ENCODE measurements around the gene MED9.

MED9 gene

DNA sequence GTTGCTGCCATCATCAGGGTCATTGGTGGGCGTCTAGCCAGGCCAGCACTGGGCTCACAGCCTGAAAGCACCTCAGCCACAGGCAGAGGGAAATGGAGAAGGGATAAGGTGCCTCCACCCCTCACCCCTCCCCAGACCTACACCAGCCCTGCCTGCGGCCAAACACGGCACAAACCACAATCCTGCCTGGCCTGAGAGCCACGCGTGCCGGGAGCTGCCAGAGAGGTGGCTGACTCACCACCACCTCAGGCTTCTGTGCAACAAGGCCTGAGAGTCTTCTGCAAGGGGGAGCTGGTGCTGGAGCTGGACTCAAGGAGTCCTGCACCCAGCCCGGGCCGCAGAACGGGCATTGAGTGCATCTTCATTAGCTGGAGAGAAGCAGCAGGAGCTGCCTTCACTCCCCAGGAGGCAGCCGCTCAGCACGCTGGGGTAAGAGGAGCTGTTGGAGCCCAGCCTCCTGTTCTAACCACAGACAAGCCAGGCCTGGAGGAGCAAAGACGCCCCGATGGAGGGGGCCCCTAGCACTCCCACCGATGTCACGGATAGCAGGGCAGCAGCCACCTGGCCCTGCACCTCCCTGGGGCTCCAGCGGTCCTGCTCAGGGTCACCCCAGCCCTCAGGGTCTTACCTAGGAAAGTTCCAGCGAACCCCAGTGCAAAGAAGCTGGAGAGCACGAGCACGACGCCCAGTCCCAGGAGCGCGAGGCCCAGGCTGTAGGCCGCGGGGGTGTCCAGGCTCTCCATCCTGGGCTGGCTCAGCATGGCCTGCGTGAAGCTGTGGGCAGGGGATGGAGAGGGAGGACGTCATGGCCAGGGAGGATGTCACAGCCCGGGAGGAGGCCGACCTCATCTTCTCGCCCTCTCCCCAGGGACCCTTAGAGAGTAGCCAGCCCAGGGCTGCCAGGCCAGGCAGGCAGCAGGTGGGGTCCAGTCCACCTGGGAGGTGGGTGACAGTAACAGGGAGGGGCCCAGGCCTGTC, 35.4 kb downstream of the MED9 start:
- Mint-ChIP-seq H3K9me3 (no peaks in the 10 kb centered on the region), H3K27me3 (no peaks in the 10 kb centered on the region), H3K4me3 (no peak overlapping the region), H3K4me1 (peaks cover 26% of the 10 kb centered on the region), H3K27ac (peak overlapping the region in 1 of 2 donors; percentile 84)
- no peak for ATAC-seq
- DNase-seq: no peak

DNA sequence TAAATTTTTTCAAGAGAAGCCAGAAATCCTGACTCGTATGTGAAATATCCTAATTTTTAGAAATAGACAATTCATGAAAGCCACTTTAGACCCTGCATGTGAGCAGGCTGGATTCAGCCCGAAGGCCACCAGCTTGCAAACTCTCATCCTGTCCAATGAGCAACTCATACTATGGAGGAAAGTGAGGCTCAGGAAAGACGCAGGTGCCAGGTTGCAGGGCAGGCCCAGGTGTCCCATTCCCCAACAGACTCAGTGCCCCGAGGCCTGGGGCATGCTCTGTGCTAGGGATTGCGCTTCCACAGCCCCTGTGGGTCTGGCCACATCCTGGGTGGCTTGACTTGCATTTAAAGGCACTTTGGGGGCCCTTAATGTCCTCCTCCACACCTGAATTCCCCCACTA, 36.1 kb downstream of the MED9 start:
- Mint-ChIP-seq H3K27me3 (no peaks in the 10 kb centered on the region), H3K4me3 (no peak overlapping the region), H3K4me1 (peaks cover 28% of the 10 kb centered on the region), H3K9me3 (no peaks in the 10 kb centered on the region), H3K27ac (no peak overlapping the region)
- ATAC-seq (no peak), DNase-seq (no peak)

DNA sequence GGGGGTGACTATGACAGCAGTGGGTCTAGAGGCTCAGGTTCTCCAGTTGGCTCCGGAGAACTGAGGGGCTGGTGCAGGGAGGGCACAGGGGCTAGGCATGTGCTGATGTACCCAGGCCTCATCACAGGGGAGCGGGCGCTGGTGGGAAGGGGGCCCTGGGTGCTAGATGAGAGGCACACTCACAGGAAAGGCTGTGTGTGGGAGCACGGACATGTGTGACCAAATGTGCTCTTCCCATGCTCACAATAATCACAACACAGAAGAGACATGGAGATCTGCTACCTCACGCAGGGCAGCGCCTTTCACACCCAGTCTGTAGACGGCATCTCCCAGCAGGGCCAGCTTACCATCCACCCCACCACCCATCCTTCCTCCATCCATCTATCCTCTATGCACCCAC, 36.8 kb downstream of the MED9 start:
- no peak for DNase-seq
- no peak overlapping the region for H3K27ac Mint-ChIP-seq

DNA sequence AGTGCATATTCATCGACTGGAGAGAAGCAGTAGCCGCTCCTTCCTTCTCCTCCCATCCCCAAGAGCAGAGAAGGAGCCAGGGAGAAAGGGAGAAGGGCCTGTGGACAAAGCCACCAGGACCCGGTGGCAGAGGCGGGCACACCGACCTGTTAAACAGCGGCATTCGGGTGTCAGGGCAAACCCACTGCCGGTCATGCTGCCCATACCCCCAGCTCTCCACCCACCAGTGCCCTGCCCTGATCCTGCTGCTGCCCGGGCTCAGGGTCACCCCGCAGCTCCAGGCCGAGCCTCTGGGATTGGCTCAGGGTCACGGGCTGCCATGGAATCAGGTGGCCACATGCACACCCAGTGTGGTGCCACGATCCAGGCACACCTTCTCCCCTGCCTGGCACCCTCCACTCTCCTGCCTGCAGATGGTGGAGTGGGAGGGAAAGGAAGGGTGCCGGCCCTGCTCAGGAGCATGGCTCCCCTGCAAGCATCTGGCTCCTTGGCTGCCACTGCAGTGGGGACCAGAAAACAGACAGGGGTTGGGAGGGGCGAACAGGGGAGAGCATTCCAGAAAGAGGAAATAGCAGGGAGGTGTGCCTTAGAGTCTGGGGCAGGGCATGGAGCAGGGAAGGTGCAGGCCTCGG, 37.7 kb downstream of the MED9 start:
- no peak for DNase-seq
- Mint-ChIP-seq H3K27me3 (no peaks in the 10 kb centered on the region), H3K9me3 (no peaks in the 10 kb centered on the region), H3K4me1 (peaks cover 28% of the 10 kb centered on the region), H3K27ac (no peak overlapping the region), H3K4me3 (no peak overlapping the region)
- no peak for ATAC-seq

More for the DNA sequence above, 36.8 kb downstream of the MED9 start:
- peaks cover 28% of the 10 kb centered on the region for H3K4me1 Mint-ChIP-seq
- H3K9me3 Mint-ChIP-seq: no peaks in the 10 kb centered on the region
- no peak for ATAC-seq
- H3K27me3 Mint-ChIP-seq: no peaks in the 10 kb centered on the region
- H3K4me3 Mint-ChIP-seq: no peak overlapping the region

DNA sequence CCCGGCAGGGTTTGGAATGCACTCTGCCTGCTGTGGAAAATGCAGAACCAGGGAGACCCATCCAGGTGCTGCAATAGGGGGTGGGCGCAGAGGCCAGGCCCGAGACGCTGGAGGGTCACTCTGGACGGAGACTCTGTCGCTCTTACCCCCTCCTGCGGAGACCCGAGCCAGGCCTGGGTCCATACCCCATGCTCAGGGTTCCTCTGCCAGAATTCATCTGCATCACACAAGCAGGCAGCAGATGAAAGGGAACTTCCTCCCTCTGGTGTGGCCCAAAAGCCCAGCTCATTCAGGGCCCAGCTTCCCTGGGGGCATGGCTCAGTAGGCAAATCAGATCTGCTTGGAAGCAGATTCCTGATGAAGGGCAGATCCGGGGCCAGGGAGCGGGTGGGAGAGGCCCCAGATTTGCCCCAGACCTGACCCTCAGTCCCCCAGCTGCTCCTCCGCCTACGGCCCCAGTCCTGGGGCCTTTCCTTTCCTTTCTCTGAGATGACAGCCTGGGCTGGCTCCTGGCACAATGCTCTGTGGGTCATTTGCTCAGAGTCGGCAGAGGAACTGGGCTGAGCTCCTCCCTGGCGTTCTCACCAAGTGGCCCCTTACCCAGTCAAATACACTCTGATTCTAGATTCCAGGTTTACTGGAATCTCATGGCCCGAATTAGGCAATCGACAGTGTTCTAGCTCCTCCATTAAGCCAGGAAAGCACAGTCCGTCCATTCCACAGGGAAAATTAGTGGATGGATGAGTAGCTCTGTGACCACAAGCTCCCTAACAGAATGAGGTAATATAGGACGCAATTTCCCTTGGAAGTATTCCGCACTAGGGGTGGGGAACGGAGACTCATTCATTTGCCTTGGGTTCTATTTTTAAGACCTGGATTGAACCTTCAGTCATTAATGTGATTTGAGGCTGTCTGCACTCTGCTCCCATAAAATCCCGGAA, 38.5 kb downstream of the MED9 start:
- Mint-ChIP-seq H3K9me3 (no peaks in the 10 kb centered on the region), H3K27ac (no peak overlapping the region), H3K4me1 (peaks cover 28% of the 10 kb centered on the region), H3K27me3 (no peaks in the 10 kb centered on the region), H3K4me3 (no peak overlapping the region)
- no peak for ATAC-seq
- DNase-seq: no peak

DNA sequence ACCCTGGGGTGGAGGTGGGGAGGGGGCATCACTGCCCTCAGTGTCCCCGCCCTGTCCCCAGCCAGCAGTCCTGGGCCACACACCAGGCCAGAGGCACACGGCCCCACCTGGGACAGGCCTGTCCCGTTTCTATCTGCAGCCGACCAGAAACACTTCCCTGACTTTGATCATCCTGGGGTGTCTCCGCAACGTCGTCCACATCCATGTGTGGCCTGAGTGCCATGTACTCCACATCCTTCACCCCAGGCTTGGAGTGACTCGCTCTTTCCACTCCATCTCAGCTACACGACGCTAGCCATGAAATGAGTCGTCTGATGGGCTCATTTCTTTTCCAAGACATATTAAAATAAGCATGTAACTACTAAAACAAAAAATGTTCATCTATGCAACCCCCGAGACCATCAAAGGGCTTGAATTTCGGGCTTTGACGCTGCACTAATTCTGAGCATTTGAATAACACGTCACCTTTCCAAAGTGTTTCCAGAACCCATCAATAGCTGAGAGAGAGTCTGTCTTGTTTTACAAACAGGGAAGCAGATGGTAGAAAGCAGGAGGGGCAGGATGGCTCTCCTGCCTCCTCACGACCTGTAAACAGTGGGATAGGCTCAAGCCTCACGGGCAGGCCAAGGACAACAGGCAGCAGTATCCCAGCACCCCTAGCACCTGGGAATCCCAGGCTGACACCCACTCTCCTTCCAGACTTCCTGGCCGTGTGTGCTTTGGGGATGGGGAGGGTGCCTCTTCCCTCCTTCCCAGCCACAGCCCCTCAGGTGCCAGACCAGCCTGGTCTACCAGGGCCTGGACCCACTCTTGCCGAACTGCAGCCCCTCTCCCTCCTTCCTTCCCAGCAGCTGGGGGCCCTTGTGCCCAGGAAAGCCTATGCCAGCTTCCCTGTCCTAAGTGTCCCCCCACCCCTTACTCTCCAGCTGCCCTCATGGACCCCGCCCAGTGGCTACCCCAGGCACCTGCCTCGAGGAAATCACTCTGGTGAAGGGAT, 39.4 kb downstream of the MED9 start:
- Mint-ChIP-seq H3K9me3 (no peaks in the 10 kb centered on the region), H3K27me3 (no peaks in the 10 kb centered on the region), H3K4me3 (no peak overlapping the region), H3K27ac (peak overlapping the region in 1 of 2 donors; percentile 87), H3K4me1 (peaks cover 18% of the 10 kb centered on the region)
- ATAC-seq (no peak), DNase-seq (no peak)

DNA sequence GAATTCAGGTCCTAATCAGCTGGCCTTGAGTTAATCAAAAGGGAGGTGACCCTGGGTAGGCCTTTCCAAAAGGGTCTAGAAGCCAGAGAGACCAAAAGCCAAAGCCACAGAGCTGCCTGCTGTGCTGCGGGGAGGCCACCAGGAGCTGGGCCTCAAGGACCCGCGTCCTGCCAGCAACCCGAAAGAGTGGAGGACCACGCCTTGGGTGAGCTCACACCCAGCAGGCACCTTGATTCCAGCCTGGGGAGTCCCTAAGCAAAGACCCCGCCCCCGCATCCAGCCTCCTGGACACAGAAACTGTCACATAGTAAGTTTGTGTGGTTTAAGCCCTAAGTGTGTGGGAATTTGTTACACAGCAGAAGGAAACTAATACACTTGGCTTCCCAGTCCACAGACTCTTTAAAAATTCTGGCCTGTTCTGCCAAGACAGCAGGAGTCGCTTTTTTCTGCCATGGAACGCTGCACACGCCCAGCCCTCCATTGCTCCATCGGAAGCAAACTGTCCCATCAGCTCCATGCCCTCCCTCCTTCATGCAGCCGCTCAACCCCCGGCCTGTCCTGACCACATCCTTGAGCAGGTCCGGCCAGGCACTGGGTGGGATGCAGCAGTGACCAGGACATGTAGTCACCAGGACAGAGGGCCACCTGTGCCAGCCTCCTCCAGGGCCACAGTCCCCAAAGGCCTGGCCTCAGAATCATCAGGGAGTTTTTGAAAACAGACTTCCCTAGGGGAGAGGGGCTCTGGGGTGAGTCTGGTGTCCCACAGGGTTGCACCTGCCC, 40.3 kb downstream of the MED9 start:
- no peaks in the 10 kb centered on the region for H3K27me3 Mint-ChIP-seq
- H3K27ac Mint-ChIP-seq: peak overlapping the region in 1 of 2 donors; percentile 87

DNA sequence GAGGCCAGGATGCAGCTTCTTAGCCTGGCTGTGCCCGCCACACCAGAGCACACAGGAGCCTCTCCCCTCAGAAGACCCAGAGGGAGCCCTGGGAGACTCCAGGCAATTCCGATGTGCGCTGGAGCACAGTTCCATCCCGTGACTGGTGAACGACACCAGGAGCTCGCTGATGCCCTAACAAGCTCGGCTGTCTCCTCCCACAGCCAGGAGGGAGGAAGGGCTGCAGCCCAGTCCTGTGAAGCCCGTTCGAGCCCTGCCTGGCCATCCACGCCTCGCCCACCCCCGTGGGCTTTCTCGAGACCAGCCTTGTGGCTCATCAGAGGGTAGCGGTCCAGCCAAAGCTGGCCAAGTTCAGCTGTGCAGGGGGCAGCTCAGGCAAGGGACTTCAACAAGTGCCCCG, 41.2 kb downstream of the MED9 start:
- ATAC-seq (no peak), DNase-seq (no peak)
- Mint-ChIP-seq H3K4me1 (peaks cover 17% of the 10 kb centered on the region), H3K9me3 (no peaks in the 10 kb centered on the region), H3K4me3 (no peak overlapping the region), H3K27me3 (no peaks in the 10 kb centered on the region), H3K27ac (no peak overlapping the region)

More for the DNA sequence above, 40.3 kb downstream of the MED9 start:
- H3K4me3 Mint-ChIP-seq: no peak overlapping the region
- no peaks in the 10 kb centered on the region for H3K9me3 Mint-ChIP-seq
- no peak for DNase-seq
- H3K4me1 Mint-ChIP-seq: peaks cover 17% of the 10 kb centered on the region
- ATAC-seq: no peak

DNA sequence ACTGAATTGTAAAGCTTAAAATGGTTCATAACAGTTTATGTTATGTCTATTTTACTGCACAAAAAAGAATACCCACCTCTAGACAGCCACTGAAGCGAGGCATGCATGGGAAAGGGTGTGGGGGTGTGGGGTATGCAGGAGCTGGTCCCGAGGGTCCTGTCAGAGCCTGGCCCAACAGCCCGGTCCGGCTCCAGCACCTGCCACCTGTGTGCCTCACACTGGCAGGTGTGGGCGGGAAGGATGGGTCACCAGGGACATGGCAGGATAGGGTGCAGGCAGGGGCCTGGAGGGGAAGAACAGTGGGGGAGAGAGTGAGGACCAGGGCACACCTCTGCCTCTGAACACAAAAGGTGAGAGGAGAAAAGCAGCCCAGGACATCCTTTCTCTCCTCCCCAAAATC, 42.2 kb downstream of the MED9 start:
- H3K4me1 Mint-ChIP-seq: peaks cover 17% of the 10 kb centered on the region
- DNase-seq (no peak), ATAC-seq (no peak)
- H3K27me3 Mint-ChIP-seq: no peaks in the 10 kb centered on the region
- H3K27ac Mint-ChIP-seq: no peak overlapping the region
- no peak overlapping the region for H3K4me3 Mint-ChIP-seq
- no peaks in the 10 kb centered on the region for H3K9me3 Mint-ChIP-seq

DNA sequence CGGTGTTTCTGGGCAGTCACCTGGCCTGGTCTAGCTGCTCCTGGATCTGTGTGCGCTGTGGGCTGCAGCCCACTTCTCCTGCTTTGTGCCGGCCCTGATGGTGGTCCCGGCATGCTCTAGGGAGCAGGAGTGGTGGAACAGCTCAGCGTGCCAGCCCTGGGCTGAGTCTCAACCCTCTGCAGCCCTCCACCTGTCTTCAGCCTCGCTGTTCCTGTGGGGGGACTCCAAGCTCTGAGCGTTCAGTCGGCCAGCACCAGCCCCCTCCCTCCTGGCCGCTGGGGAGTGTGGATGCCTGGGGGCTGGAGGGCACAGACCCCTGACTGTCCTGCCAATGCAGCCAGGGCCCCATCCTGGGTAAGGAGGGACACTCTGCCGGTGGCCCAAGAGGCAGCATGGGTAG, 43.1 kb downstream of the MED9 start:
- H3K27ac Mint-ChIP-seq: no peak overlapping the region
- no peaks in the 10 kb centered on the region for H3K27me3 Mint-ChIP-seq
- H3K4me1 Mint-ChIP-seq: peaks cover 17% of the 10 kb centered on the region
- no peak overlapping the region for H3K4me3 Mint-ChIP-seq
- no peaks in the 10 kb centered on the region for H3K9me3 Mint-ChIP-seq
- no peak for DNase-seq
- no peak for ATAC-seq

DNA sequence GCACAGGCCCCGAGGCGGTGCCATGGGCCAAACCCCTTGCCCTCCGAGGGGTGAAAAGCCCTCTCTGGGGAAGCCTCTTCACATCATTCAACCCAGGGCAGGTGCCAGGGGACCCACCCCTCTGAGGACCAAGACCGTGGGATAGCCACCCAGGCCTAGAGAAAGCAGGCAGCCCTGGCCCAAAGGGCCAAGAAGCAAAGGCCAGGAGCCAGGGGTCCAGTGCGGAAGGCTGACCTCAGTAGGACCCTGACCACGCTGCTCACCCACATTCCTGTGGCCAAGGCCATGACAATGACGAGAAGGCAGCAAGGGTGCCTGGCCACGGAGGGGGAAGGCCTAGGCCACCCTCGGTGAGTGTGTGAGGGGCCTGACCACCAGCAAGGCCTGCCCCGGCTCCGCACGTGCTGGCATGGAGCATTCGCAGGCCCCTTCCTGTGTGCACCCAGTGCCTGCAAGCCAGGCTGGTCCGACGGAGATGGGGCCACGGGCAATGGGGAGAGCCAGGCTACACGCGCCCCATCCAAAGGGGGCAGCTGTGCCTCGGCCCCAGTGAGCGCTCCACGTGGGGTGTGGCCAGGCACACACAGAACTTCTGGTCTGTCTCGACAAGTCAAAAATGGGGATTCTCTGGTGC, 43.9 kb downstream of the MED9 start:
- H3K4me1 Mint-ChIP-seq: peaks cover 17% of the 10 kb centered on the region
- H3K27me3 Mint-ChIP-seq: no peaks in the 10 kb centered on the region
- DNase-seq (no peak), ATAC-seq (no peak)
- H3K9me3 Mint-ChIP-seq: no peaks in the 10 kb centered on the region
- no peak overlapping the region for H3K4me3 Mint-ChIP-seq
- H3K27ac Mint-ChIP-seq: no peak overlapping the region

DNA sequence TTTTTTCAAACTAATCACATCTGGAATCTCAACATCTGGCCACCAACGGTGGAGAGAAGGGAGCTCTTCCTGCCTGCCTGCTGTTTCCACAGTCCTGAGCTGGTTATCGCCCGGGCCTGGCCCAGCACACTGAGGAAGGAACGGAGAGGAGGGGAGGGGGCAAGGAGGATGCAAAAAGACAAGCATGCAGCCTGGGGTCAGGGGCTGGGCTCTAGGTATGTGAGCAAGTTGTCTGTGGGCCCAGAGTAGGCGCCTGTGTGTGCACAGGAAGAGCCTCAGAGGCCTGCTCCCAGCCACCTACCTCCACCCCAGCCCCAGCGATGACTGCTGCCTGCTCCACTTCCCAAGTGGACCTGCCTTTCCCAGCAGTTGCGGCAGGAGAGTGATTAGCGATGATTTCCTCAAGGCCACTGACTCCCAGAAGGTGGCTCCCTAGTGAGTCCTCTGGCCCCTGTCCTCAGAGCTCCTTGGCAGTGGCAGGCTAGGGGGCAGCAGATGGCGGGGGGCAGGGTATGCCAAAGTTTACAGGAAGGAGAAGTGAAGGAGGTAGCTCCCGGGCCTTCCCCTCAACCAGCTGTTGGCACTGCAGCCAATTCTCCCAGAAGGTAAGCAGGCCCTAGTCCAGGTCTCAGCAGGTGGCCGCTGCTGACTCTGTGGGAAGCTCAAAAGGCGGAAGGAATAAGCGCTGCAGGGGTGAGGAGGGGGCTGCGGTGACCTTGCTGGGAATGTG, 46.4 kb downstream of the MED9 start:
- no peaks in the 10 kb centered on the region for H3K4me1 Mint-ChIP-seq
- no peak for ATAC-seq
- no peak for DNase-seq
- no peaks in the 10 kb centered on the region for H3K9me3 Mint-ChIP-seq
- no peak overlapping the region for H3K4me3 Mint-ChIP-seq
- no peaks in the 10 kb centered on the region for H3K27me3 Mint-ChIP-seq
- peak overlapping the region in 1 of 2 donors; percentile 31 for H3K27ac Mint-ChIP-seq

Data from stimulated activated naive CD8-positive, alpha-beta T cell treated with anti-CD3 and anti-CD28 coated beads, Interleukin-15, amount 100 ng/mL, for 72 hours (primary cell).